Measurements from ENCODE around the gene SMPD3.

The SMPD3 gene

DNA sequence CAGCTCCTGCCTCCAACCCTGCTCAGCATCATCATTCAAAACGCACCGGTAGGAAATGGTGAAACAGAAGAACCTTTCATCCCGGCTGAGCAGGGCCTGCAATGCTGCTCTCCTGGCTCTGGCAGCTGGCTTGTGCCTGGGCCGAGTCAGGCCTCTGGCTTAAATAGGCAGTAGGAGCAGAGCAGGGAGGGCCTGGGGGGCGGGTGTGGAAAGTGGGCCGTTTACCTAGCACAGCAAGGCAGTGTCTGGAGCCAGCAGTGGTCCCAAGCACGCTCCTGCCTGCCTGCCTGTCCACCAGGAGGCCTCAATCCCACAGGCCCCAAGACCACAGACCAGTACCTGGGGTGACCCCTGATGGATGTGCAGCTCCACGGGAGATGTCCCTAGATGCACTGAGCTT lies 59.3 kb downstream of the SMPD3 start:
- no peak for DNase-seq (ENCODE audit: low spot score)
- TF ChIP-seq CTCF (IDR thresholded peaks at IDR 0.05; ENCODE audit: extremely low read depth, insufficient read depth, missing control alignments) = no peak
- in situ Hi-C loops (cut with MboI; ENCODE audit: low pct_unique_long_range_greater_than_20kb, low sequenced_read_pairs, unreplicated experiment) = loop anchor here (10.0 kb wide), 1 partner anchor 116 kb away; no protein-coding TSS in a partner anchor

DNA sequence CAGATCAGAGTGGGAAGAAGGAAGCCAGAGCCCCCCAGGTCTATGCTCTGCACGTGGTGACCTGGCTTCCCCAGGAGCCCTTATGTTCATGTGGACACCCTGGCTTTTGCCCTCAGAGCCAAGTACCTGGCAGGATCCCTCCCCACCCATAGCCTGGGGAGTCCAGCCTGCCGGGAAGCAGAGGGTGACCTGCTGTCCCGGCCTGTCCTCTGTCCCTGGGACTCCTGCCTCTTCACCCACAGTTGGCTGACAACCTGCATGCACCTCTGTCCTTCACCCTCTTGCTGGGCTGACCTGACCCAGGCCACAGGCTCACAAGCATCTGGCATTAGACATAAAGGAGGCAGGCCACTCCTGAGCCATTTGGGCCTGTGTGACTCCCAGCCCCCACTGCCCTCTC lies 60.2 kb downstream of the SMPD3 start:
- DNase-seq (ENCODE audit: low spot score) = no peak
- in situ Hi-C loops (cut with MboI; ENCODE audit: low pct_unique_long_range_greater_than_20kb, low sequenced_read_pairs, unreplicated experiment) = loop anchor here (10.0 kb wide), 1 partner anchor 117 kb away; no protein-coding TSS in a partner anchor
- no peak for TF ChIP-seq CTCF (IDR thresholded peaks at IDR 0.05; ENCODE audit: extremely low read depth, insufficient read depth, missing control alignments)

DNA sequence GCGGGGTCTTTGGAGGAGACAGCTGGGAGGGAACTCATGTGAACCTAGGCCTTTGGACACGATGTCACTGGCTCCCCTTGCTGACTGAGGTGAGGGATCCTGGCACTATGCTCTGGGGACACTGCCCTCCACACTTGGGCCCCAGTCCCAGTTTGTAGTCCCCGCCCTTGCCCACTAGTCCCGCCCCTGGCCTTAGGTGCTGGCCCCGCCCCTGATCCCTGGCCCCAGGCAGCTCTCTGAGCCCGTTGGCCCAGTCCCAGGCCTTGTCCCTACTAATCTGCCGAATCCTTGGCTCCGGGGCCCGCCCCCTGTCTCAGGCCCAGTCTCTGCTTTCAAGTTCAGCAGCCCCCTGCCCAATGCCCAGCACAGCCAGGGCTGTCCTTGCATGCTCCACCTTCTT lies 61.0 kb downstream of the SMPD3 start:
- no peak for DNase-seq (ENCODE audit: low spot score)
- no peak for TF ChIP-seq CTCF (IDR thresholded peaks at IDR 0.05; ENCODE audit: extremely low read depth, insufficient read depth, missing control alignments)
- in situ Hi-C loops (cut with MboI; ENCODE audit: low pct_unique_long_range_greater_than_20kb, low sequenced_read_pairs, unreplicated experiment) = loop anchor here (10.0 kb wide), 1 partner anchor 118 kb away; no protein-coding TSS in a partner anchor

GRCh38 chr16:68386628-68387027 lies 61.7 kb downstream of the SMPD3 start:
- no peak for DNase-seq (ENCODE audit: low spot score)
- in situ Hi-C loops (cut with MboI; ENCODE audit: low pct_unique_long_range_greater_than_20kb, low sequenced_read_pairs, unreplicated experiment) = loop anchor here (10.0 kb wide), 1 partner anchor 118 kb away; no protein-coding TSS in a partner anchor
- no peak for TF ChIP-seq CTCF (IDR thresholded peaks at IDR 0.05; ENCODE audit: extremely low read depth, insufficient read depth, missing control alignments)

DNA sequence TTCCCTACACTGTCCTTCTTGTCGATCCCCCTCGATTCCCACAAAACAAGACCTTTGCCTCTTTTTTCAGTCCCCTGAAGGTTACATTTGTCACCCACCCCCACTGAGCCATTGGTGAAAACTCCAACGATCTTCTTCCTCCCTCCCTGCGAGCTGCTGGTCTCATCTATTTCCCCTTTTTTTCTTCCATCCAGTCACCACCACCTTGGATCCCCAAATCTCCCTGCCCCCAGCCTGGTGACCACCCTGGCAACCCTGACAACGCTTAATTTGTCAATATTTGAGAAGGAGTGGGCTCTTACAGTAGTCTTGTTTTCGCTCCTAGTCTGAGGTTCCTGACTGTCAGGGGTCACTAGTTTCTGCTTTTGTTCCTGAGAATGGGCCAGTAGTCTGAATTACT lies 62.9 kb downstream of the SMPD3 start:
- in situ Hi-C loops (cut with MboI; ENCODE audit: low pct_unique_long_range_greater_than_20kb, low sequenced_read_pairs, unreplicated experiment) = loop anchor here (10.0 kb wide), 1 partner anchor 119 kb away; no protein-coding TSS in a partner anchor
- TF ChIP-seq CTCF (IDR thresholded peaks at IDR 0.05; ENCODE audit: extremely low read depth, insufficient read depth, missing control alignments) = no peak
- no peak for DNase-seq (ENCODE audit: low spot score)

GRCh38 chr16:68384288-68385161 lies 63.8 kb downstream of the SMPD3 start:
- no peak for TF ChIP-seq CTCF (IDR thresholded peaks at IDR 0.05; ENCODE audit: extremely low read depth, insufficient read depth, missing control alignments)
- in situ Hi-C loops (cut with MboI; ENCODE audit: low pct_unique_long_range_greater_than_20kb, low sequenced_read_pairs, unreplicated experiment) = loop anchor here (10.0 kb wide), 1 partner anchor 120 kb away; no protein-coding TSS in a partner anchor
- DNase-seq (ENCODE audit: low spot score) = no peak

Measured in GM13977 (cell line).